ENCODE data around the gene SGTB. TPM values are rescaled to one million over a fixed set of nuclear protein-coding genes. Genes with fewer than 3 reads are reported as not detected.

The SGTB gene
- total RNA-seq, 1 experiment from 2014 or later = 13.5 TPM

- TF ChIP-seq E2F5 (CRISPR knock-in tag; IDR thresholded peaks at IDR 0.05) (no peak), JUN (CRISPR knock-in tag; IDR thresholded peaks at IDR 0.05) (no peak)
Measured at GRCh38 chr5:65654713-65655112, 67.2 kb downstream of the SGTB start (continued).

- Mint-ChIP-seq H3K27me3 (ENCODE audit: low read depth) (no peaks in the 10 kb centered on the region), H3K4me3 (no peak overlapping the region), H3K4me1 (peaks cover 10% of the 10 kb centered on the region), H3K9me3 (no peaks in the 10 kb centered on the region), H3K27ac (no peak overlapping the region), H3K36me3 (0 out of 2 replicates have a peak, but pooled peaks cover 3% of the 10 kb centered on the region)
- no peak for DNase-seq (ENCODE audit: low spot score)
- POLR2A ChIA-PET = no interaction called here
- TF ChIP-seq CDX4 (CRISPR knock-in tag; IDR thresholded peaks at IDR 0.05; ENCODE audit: borderline replicate concordance) (no peak), RORB (CRISPR knock-in tag; IDR thresholded peaks at IDR 0.05) (no peak), FOXK1 (CRISPR knock-in tag; IDR thresholded peaks at IDR 0.05) (no peak), ZNF138 (CRISPR knock-in tag; conservative IDR thresholded peaks at IDR 0.05) (no peak), FOXP1 (CRISPR knock-in tag; IDR thresholded peaks at IDR 0.05; ENCODE audit: borderline replicate concordance) (no peak), HMGA2 (CRISPR knock-in tag; IDR thresholded peaks at IDR 0.05) (no peak), ERG (CRISPR knock-in tag; IDR thresholded peaks at IDR 0.05) (no peak), ZNF671 (CRISPR knock-in tag; IDR thresholded peaks at IDR 0.05) (no peak), CBFB (CRISPR knock-in tag; IDR thresholded peaks at IDR 0.05; ENCODE audit: low read depth) (no peak), ESRRA (CRISPR knock-in tag; IDR thresholded peaks at IDR 0.05; ENCODE audit: borderline replicate concordance) (no peak), ZNF416 (CRISPR knock-in tag; IDR thresholded peaks at IDR 0.05) (no peak)
- ATAC-seq = no peak
- CTCF ChIA-PET = no interaction called here
Measured at GRCh38 chr5:65651144-65651543, 70.8 kb downstream of the SGTB start.

GRCh38 chr5:65647941-65648340 lies 74.0 kb downstream of the SGTB start:
- ATAC-seq (peak; percentile 91), DNase-seq (ENCODE audit: low spot score) (no peak)
- ChIA-PET CTCF (interaction anchor here (1.1 kb wide), 1 partner anchor 9 kb away, joined by 4 read pairs; no protein-coding TSS in a partner anchor), POLR2A (no interaction called here)
- Mint-ChIP-seq H3K4me1 (peaks cover 10% of the 10 kb centered on the region), H3K9me3 (no peaks in the 10 kb centered on the region), H3K27me3 (ENCODE audit: low read depth) (no peaks in the 10 kb centered on the region), H3K4me3 (no peak overlapping the region), H3K36me3 (0 out of 2 replicates have a peak, but pooled peaks cover 3% of the 10 kb centered on the region), H3K27ac (peak overlapping the region; percentile 7; the same call in 1 of the 2 replicates)
- TF ChIP-seq AFF4 (CRISPR knock-in tag; IDR thresholded peaks at IDR 0.05; ENCODE audit: borderline replicate concordance) = no peak
- no peak for TF ChIP-seq E2F4 (CRISPR knock-in tag; IDR thresholded peaks at IDR 0.05; ENCODE audit: borderline replicate concordance, low read depth)
- TF ChIP-seq ZNF512 (CRISPR knock-in tag; IDR thresholded peaks at IDR 0.05; ENCODE audit: borderline replicate concordance) = no peak
- TF ChIP-seq RELA (CRISPR knock-in tag; IDR thresholded peaks at IDR 0.05; ENCODE audit: borderline replicate concordance) = no peak
- TF ChIP-seq NFE2L1 (CRISPR knock-in tag; IDR thresholded peaks at IDR 0.05) = no peak
- TF ChIP-seq SP1 (CRISPR knock-in tag; conservative IDR thresholded peaks at IDR 0.05) = no peak
- TF ChIP-seq CBFB (CRISPR knock-in tag; IDR thresholded peaks at IDR 0.05; ENCODE audit: low read depth) = no peak
- no peak for TF ChIP-seq IRF2 (CRISPR knock-in tag; IDR thresholded peaks at IDR 0.05; ENCODE audit: borderline replicate concordance, low read depth)
- TF ChIP-seq TEAD1 (CRISPR knock-in tag; IDR thresholded peaks at IDR 0.05) = no peak

Data from WTC11 (cell line).